ENCODE measurements around the gene CPNE6. TPM values are rescaled to one million over a fixed set of nuclear protein-coding genes. Genes with fewer than 3 reads are reported as not detected.

CPNE6 gene
- polyA plus RNA-seq, 3 donors: not detected

DNA sequence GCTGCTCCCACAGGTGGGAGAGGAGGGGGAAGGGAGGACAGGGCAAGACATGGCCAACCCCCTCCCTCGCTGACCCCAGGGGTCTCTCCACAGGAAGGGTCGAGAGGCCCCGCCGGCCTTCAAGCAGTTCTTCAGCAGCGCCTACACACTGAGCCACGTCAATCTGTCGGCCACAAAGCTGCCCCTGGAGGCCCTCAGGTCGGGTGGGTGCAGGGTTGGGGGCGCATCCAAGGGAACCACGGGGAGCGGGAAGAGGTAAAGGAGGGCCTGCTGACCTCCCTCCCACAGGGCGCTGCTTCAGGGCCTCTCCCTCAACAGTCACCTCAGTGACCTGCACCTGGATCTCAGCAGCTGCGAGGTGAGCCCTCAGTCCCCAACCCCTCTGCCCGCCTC lies 13.5 kb upstream of the CPNE6 start:
- DNase-seq: no peak
- Histone ChIP-seq H3K4me2 (replicated peaks; ENCODE audit: extremely low read depth, low read length, poor library complexity, severe bottlenecking) (no peak overlapping the region), H3K4me1 (ENCODE audit: control insufficient read depth in 1 of 2, insufficient read depth in 2 of 2, low read length in 2 of 2) (peaks cover 0 to 2% of the 10 kb centered on the region in 2 donors), H3K4me3 (replicated peaks in 1 of 3; ENCODE audit: low read depth in 2 of 3, low read length in 3 of 3) (no peak overlapping the region), H3K27me3 (ENCODE audit: control insufficient read depth in 2 of 2, insufficient read depth in 2 of 2, low read length in 2 of 2) (peaks cover 0 to 12% of the 10 kb centered on the region in 2 donors), H3K9ac (ENCODE audit: insufficient read depth, low read length, poor library complexity, severe bottlenecking) (no peak overlapping the region), H2AFZ (ENCODE audit: insufficient read depth, low read depth, low read length, poor library complexity, severe bottlenecking) (no peak overlapping the region), H4K20me1 (ENCODE audit: insufficient read depth, low read length) (no peaks in the 10 kb centered on the region), H3K36me3 (replicated peaks in 1 of 2; ENCODE audit: control insufficient read depth in 1 of 2, insufficient read depth in 2 of 2, low read length in 2 of 2) (no peaks in the 10 kb centered on the region), H3K27ac (ENCODE audit: low read depth in 1 of 2, low read length in 2 of 2) (no peak overlapping the region), H3K79me2 (ENCODE audit: insufficient read depth, low read length) (no peaks in the 10 kb centered on the region), H3K9me3 (replicated peaks in 1 of 2; ENCODE audit: control insufficient read depth in 1 of 2, insufficient read depth in 1 of 2, low read length in 2 of 2) (no peaks in the 10 kb centered on the region)
- H3K4me3 Mint-ChIP-seq: no peak overlapping the region
- H3K27ac Mint-ChIP-seq: peak overlapping the region in 2 of 7 donors; percentile 52 to 55
- intact Hi-C loops (cut with micrococcal nuclease): loop anchor here in 1 of 2 donors (2.0 to 5.0 kb wide), 2 partner anchors 33 to 49 kb away; no protein-coding TSS in a partner anchor
- peaks cover 0 to 2% (median 0%) of the 10 kb centered on the region in 7 donors for H3K9me3 Mint-ChIP-seq
- peaks cover 12 to 21% (median 21%) of the 10 kb centered on the region in 3 donors for H3K27me3 Mint-ChIP-seq (ENCODE audit: low read depth in 3 of 3)
- TF ChIP-seq, protein P1, sequence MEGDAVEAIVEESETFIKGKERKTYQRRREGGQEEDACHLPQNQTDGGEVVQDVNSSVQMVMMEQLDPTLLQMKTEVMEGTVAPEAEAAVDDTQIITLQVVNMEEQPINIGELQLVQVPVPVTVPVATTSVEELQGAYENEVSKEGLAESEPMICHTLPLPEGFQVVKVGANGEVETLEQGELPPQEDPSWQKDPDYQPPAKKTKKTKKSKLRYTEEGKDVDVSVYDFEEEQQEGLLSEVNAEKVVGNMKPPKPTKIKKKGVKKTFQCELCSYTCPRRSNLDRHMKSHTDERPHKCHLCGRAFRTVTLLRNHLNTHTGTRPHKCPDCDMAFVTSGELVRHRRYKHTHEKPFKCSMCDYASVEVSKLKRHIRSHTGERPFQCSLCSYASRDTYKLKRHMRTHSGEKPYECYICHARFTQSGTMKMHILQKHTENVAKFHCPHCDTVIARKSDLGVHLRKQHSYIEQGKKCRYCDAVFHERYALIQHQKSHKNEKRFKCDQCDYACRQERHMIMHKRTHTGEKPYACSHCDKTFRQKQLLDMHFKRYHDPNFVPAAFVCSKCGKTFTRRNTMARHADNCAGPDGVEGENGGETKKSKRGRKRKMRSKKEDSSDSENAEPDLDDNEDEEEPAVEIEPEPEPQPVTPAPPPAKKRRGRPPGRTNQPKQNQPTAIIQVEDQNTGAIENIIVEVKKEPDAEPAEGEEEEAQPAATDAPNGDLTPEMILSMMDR (IDR thresholded peaks at IDR 0.05): no peak
- no peaks in the 10 kb centered on the region for H3K36me3 Mint-ChIP-seq
- peaks cover 8% of the 10 kb centered on the region for H3K4me1 Mint-ChIP-seq
- 86% methylated on average over 6 of the region's 14 CpGs for WGBS (ENCODE audit: insufficient coverage)

- H3K27ac Mint-ChIP-seq: peak overlapping the region in 3 of 7 donors; percentile 52 to 57 (median 55)
- TF ChIP-seq, protein P1 (IDR thresholded peaks at IDR 0.05): peak; percentile 92
- intact Hi-C loops (cut with micrococcal nuclease): loop anchor here in 1 of 2 donors (2.0 to 5.0 kb wide), 2 partner anchors 32 to 49 kb away; no protein-coding TSS in a partner anchor
These were observed 13.0 kb upstream of the CPNE6 start for GRCh38 chr14:24058260-24058950.

More at GRCh38 chr14:24058260-24058950, 13.0 kb upstream of the CPNE6 start:
- Histone ChIP-seq H3K9ac (ENCODE audit: insufficient read depth, low read length, poor library complexity, severe bottlenecking) (no peak overlapping the region), H3K4me3 (replicated peaks in 1 of 3; ENCODE audit: low read depth in 2 of 3, low read length in 3 of 3) (no peak overlapping the region), H4K20me1 (ENCODE audit: insufficient read depth, low read length) (no peaks in the 10 kb centered on the region), H3K4me1 (ENCODE audit: control insufficient read depth in 1 of 2, insufficient read depth in 2 of 2, low read length in 2 of 2) (no peaks in the 10 kb centered on the region), H3K27ac (ENCODE audit: low read depth in 1 of 2, low read length in 2 of 2) (no peak overlapping the region), H3K27me3 (ENCODE audit: control insufficient read depth in 2 of 2, insufficient read depth in 2 of 2, low read length in 2 of 2) (peaks cover 0 to 7% of the 10 kb centered on the region in 2 donors), H3K4me2 (replicated peaks; ENCODE audit: extremely low read depth, low read length, poor library complexity, severe bottlenecking) (no peak overlapping the region), H2AFZ (ENCODE audit: insufficient read depth, low read depth, low read length, poor library complexity, severe bottlenecking) (no peak overlapping the region), H3K79me2 (ENCODE audit: insufficient read depth, low read length) (no peaks in the 10 kb centered on the region), H3K36me3 (replicated peaks in 1 of 2; ENCODE audit: control insufficient read depth in 1 of 2, insufficient read depth in 2 of 2, low read length in 2 of 2) (no peaks in the 10 kb centered on the region), H3K9me3 (replicated peaks in 1 of 2; ENCODE audit: control insufficient read depth in 1 of 2, insufficient read depth in 1 of 2, low read length in 2 of 2) (no peaks in the 10 kb centered on the region)
- WGBS (ENCODE audit: insufficient coverage): 91% methylated on average over 5 of the region's 7 CpGs
- peaks cover 3% of the 10 kb centered on the region for H3K4me1 Mint-ChIP-seq
- H3K27me3 Mint-ChIP-seq (ENCODE audit: low read depth in 3 of 3): peaks cover 9 to 18% (median 15%) of the 10 kb centered on the region in 3 donors
- peaks cover 0 to 2% (median 0%) of the 10 kb centered on the region in 7 donors for H3K9me3 Mint-ChIP-seq
- peak in 2 of 3 donors; percentile 42 to 75 for DNase-seq
- H3K4me3 Mint-ChIP-seq: no peak overlapping the region
- H3K36me3 Mint-ChIP-seq: no peaks in the 10 kb centered on the region
